ENCODE results near the gene C4orf51. TPM values are rescaled to one million over a fixed set of nuclear protein-coding genes. Genes with fewer than 3 reads are reported as not detected.
"Not testable (repeated sequence)": the region's sequence is repeated elsewhere in the genome, so short reads cannot be mapped to it uniquely, and the experiment has no call there.

The C4orf51 gene
- total RNA-seq = not detected in 2 replicates

DNA sequence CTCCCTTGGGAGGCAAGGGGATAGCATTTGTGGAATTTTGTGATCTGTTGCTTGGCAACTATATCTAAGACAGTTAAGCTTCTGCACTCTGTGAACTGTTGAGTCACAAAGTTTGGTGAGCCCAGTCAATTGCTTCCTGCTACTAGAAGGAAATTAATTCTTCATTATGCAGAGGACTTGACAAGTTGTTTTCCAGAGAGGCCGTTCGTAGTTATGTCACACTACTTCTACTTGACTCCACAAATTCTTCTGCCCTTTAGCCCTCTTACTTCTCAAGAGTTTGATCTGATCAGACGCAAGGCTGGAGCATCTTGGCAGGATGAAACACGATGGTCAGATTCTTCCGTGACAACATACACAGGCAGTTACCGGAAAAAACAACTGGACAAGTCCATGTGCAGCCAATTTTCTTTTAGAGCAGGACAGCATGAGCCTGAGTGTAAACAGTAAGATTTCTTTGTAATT, at the start of gene C4orf51:
Gene C4orf51 (plus strand): TSS at position 156 of the 465 bp plus-strand sequence. CDS start 58 bp downstream, at position 214.
- DNase-seq (ENCODE audit: low read depth in 2 of 2) = peak in 1 of 2 donors; percentile 70

DNA sequence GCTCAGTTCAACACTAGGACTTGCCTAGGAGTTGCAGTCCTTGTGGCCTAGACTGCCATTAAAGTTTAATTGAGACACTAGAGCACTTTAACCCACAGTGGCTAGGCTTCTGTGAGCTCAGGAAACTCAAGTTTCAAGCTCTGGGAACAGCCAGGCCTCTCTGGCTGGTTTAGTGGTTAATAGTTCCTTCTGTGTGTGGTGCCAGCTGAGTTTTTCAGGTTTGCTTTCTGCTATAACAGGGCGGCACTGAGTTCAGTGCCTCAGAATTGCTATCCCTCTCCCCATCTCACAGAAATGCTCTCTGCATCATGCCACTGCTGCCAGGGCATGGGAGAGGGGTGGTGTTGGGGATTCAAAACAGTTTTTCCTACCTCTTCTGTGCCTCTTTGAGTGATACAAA, 44.8 kb upstream of the C4orf51 start:
- DNase-seq (ENCODE audit: low read depth in 2 of 2) = no peak

DNA sequence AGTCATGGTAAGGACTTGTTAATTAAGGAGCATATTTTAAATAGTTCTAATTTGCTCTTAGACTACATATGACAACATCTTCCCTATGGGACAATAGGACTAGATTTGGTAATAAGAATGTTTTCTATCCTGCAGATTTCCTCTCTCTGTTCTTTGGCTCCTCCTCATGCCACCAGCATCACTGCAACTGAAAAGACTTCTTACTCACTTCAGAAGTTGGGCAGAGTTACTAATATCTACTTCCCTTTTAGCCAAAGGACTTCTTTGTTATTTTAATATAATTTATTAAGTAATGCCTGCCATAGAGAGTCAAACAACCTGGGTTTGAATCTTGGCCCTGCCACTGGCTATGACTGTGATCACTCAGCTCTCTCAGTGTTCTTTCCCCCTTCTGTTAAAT, 44.3 kb upstream of the C4orf51 start:
- DNase-seq (ENCODE audit: low read depth in 2 of 2) = no peak

DNA sequence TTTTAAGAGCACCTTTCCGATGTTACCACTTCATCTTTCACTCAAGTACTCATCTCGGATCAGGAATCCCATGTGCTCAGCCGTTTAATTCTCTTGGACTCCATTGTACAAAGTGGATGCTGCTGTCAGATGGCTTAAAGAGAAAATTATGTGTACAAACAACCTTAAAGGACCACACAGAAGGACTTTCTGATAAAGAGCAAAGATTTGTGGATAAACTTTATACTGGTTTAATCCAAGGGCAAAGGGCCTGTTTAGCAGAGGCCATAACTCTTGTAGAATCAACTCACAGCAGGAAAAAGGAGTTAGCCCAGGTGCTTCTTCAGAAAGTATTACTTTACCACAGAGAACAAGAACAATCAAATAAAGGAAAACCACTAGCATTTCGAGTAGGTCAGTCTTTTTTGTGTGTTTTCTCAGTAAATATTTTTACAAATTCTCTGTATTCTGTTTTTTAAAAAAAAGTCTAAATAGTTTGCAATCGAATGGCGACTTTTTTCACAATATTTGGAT, 40.7 kb upstream of the C4orf51 start:
- DNase-seq (ENCODE audit: low read depth in 2 of 2) = no peak

DNA sequence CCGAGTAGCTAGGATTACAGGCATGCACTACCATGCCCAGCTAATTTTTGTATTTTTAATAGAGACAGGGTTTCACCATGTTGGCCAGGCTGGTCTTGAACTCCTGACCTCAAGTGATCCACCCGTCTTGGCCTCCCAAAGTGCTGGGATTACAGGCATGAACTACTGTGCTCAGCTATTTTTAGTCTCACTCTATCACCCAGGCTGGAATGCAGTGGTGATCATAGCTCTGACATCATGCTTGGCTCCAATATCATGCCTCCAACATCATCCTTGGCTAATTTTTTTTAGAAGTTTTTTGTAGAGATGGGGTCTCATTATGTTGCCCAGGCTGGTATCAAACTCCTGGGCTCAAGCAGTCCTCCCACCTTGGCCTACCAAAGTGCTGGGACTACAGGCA, 39.7 kb upstream of the C4orf51 start:
- DNase-seq (ENCODE audit: low read depth in 2 of 2) = not testable (repeated sequence)

DNA sequence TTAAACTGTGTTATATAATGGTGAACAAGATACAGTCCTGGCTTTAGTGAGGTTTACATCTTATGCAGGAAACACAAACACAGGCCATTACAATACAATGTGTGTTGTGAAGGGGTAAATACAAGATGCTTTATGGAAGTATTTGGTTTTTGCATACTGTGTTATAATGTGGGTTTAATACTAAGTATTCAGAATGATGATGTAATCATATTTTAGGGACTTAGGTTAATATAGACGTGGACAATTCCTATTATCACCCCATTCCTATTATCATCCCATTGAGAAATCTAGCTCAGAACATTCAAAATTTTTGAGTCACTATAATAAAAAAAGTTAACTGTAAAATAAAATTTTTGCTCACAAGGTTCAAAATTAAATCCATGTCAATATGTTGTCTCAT, 36.7 kb upstream of the C4orf51 start:
- DNase-seq (ENCODE audit: low read depth in 2 of 2) = no peak

DNA sequence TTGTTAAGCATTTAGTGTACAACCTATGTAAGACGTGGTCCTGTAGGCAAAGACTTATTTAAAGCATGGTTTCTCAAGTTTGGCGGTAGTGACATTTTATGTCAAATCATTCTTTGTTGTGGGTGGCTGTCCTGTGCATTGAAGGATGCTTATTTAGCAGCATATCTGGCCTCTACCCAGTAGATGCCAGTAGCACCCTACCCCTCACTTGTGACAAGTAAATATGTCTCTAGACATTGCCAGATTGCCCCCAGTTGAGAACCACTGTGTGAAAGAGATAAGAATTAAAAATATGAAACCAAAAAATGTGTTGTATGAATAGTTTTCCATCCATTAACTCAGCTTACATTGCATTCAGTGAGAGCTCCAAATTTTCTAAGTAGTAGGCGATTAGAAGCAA, 35.2 kb upstream of the C4orf51 start:
- peak in 1 of 2 donors; percentile 11 for DNase-seq (ENCODE audit: low read depth in 2 of 2)

DNA sequence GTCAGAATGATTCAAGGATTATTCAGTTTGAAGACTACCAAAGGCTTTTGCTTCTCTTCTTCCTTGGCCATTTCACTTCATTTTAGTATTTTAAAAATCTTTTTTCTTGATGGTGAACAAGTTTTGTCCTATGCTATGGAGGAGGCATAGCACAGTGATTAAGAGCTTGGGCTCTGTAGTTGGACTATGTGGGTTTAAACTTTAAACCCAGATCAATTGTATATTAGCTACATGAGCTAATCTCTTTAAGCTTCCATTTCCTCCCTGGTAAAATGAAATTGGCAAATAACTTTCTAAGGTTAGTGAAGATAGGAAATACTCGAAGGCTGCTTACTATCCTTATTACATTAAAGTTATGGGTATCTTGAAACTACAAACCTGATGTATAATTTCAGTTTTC, 23.8 kb upstream of the C4orf51 start:
- DNase-seq (ENCODE audit: low read depth in 2 of 2) = no peak

DNA sequence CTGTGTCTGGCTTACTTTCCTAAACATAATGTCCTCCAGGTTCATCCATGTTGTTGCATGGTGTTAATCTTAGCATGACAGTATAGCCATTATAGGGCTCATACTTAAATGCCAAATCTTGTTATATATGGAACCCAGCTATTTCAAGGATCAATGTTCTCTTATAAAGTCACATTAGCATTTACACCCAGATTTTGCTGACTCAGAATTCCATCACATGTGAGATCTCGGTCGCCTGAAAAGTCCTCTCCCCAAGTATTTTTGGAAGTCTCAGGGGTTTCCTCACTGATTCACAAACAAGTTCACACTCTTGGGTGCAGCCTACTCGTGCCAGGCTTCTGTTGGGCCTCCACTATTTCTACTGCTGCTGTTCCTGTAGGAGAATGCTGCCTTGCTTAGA, 19.9 kb upstream of the C4orf51 start:
- DNase-seq (ENCODE audit: low read depth in 2 of 2) = no peak

DNA sequence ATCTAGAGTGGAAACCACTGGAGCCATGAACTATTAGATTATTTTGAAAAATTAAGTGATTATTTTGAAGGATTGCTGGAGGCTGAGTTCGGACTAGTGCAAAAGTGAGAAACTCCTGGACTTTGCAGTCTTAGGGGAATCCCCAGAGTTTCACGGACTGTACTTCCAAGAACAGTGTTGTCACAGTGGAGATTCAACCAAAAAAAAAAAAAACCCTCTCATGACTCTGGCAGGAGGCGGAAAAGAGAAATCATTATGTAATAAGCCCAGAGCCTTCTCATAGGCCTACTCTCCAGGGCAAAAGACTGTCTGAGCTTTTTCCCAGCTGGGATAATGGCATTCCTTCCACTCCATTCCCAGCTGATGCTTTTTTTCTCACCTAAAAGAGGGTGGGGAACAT, 16.8 kb upstream of the C4orf51 start:
- DNase-seq (ENCODE audit: low read depth in 2 of 2) = no peak

DNA sequence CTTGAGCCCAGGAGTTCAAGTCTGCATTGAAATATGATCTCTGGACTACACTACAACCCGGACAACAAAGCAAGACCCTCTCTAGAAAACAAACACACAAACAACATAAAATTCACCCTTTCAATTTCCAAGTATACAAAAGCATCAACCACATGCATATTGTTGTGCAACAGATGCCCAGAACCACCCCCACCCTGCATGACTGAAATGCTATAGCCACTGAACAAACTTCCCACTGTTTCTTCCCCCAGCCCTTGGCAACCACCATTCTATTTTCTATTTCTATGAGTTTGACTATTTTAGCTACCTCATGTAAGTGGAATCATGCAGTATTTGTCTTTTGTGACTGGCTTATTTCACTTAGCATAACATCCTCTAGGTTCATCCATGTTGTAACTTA, 14.2 kb upstream of the C4orf51 start:
- no peak for DNase-seq (ENCODE audit: low read depth in 2 of 2)

DNA sequence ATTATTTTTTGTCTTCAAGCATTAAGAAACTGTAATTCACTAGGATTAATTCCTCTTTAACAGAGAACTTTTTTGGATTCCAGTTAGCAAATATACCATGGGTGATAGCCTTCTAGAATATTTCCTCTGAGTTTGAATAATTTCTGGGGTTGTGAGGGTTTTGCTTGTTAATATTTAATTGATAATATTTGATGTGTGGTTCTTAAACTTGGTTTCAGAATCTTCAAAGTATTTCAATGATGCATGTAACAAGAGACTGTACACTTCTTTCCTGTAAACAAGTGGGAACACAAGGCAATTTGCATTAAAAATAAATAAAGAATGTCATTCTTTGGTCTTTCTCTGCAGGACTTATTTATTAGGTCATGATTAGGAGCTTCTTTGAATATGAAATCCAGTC, 9.5 kb upstream of the C4orf51 start:
- no peak for DNase-seq (ENCODE audit: low read depth in 2 of 2)

DNA sequence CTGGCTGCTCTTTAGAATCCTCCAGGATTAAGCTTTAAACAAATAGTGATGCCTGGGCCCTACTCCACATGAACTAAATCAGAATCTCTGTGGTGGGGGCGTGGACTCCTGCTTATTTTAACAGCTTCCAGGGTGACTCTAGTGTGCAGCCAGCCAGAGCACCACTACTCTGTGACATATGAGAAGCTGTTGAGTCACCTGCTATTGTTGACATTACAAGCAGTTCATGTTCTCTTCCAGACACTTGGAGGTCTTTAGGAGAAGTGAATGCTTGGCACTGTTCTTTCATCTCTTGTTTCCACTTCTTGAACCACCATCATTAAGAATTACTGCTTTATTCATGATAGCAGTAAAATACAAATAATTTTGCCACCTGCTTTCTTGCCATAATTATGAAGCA, 426 bp upstream of the C4orf51 start:
- peak in 1 of 2 donors; percentile 73 for DNase-seq (ENCODE audit: low read depth in 2 of 2)

DNA sequence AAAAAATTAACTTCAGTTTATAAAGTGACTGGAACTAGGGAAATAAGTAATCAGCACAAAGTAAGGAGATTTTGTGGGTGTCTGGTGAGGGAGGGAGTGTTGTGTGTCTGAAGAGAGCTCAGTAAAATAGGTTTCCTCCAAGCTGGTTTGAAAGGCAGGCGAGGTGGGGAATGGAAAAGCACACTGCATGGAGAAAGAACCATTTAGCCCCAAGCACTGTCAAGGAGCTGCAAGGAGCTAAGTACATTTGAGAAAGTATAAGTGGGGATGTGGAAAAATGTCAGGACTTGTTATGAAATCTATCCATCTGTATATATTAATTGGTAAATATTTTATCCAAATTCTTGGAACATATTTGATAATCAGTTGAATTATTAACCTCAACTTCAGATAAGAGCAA, 956 bp downstream of the C4orf51 start:
- no peak for DNase-seq (ENCODE audit: low read depth in 2 of 2)

DNA sequence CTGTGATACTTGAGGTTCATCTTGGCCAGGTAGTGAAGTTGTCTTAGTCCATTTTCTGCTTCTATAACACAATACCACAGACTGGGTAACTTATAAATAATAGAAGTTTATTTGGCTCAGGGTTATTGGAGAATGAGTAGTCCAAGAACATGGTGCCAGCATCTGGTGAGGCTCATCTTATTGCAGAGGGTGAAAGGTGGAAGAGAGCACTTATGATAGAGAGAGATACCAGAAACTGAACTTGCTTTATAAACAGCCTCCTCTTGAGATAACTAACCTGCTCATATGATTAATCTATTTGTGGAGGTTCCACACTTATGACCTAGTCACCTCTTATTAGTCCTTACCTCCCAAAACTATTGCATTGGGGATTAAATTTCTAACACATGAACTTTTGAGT, 1.6 kb downstream of the C4orf51 start:
- no peak for DNase-seq (ENCODE audit: low read depth in 2 of 2)

DNA sequence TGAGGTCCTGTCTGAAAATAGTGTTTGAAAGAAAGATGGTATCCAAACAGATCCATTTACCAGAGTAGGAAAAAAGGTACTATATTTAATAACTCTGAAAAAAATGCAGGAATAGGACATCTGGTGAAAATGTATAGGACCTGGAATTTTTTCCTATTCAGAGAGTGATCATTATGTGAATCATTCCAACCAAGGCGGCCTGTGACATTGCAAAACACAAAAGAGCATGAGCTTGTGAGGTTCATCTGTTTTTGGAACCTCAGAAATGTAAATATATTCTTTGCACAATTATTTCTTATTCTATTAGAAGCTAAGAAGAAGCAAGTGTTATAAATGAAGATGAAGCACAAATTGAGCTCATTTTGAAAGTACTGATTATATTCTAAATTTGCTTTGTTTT, 2.0 kb downstream of the C4orf51 start:
- DNase-seq (ENCODE audit: low read depth in 2 of 2) = no peak

DNA sequence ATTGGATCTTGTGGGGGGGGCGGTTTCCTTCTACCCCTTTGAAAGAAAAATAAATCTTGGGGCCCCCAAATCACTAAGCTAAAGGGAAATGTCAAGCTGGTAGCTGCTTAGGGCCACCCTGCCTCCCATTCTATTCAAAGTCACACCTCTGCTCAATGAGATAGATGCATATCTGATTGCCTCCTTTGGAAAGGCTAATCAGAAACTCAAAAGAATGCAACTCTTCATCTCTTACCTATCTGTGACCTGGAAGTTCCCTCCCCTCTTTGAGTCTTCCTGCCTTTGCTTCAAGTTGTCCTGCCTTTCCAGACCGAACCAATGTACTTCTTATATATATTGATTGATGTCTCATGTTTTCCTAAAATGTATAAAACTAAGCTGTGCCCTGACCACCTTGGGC, 7.0 kb downstream of the C4orf51 start:
- DNase-seq (ENCODE audit: low read depth in 2 of 2) = no peak

DNA sequence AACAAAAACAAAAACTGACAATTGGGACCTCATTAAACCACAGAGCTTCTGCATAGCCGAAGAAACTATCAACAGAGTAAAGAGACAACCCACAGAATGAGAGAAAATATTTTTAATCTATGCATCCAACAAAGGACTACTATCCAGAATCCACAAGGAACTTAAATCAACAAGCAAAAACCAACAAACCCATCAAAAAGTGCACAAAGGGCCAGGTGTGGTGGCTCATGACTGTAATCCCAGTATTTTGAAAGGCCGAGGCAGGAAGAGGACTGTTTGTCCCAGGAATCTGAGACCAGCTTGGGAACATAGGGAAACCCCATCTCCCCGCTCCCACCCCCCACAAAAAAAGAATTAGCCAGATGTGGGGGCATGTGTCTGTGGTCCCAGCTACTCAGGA, 10.7 kb downstream of the C4orf51 start:
- no peak for DNase-seq (ENCODE audit: low read depth in 2 of 2)

DNA sequence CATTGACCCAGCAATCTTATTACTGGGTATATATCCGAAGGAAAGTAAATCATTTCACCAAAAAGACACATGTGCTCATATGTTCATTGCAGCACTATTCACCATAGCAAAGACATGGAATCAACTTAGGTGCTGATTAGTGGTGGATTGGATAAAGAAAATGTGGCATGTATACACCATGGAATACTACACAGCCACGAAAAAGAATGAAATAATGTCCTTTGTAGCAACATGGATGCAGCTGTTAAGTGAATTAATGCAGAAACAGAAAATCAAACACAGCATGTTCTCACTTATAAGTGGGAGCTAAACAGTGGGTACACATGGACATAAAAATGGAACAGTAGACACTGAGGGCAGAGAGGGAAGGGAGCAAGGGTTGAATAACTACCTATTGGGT, 11.5 kb downstream of the C4orf51 start:
- DNase-seq (ENCODE audit: low read depth in 2 of 2) = not testable (repeated sequence)

DNA sequence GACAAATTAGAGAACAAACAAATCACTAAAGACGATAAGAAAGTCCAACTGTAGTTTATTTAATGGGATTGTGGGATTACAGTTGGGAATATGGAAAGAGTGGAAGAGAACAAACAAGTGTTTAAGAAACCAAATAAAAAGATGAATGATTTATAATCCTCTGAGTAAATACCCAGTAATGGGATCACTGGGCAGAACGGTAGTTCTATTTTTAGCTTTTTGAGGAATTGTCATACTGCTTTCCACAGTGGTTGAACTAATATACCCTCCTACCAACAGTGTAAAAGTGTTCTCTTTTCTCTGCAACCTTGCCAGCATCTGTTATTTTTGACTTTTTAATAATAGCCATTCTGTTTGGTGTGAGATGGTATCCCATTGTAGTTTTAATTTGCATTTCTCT, 15.0 kb downstream of the C4orf51 start:
- DNase-seq (ENCODE audit: low read depth in 2 of 2) = no peak

DNA sequence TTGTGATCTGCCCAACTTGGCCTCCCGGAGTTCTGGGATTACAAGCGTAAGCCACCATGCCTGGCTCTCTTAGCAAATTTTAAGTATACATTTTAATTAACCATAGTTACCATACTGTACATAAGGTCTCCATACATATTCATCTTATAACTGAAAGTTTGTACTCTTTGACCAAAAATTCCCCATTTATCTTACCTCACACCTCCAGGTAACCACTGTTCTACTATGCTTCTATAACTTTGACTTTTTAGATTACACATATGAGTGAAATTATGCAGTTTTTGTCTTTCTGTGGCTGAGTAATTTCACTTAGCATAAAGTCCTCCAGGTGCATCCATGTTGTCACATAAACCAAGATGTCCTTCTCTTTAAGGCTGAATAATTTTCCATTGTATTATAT, 17.4 kb downstream of the C4orf51 start:
- no peak for DNase-seq (ENCODE audit: low read depth in 2 of 2)

DNA sequence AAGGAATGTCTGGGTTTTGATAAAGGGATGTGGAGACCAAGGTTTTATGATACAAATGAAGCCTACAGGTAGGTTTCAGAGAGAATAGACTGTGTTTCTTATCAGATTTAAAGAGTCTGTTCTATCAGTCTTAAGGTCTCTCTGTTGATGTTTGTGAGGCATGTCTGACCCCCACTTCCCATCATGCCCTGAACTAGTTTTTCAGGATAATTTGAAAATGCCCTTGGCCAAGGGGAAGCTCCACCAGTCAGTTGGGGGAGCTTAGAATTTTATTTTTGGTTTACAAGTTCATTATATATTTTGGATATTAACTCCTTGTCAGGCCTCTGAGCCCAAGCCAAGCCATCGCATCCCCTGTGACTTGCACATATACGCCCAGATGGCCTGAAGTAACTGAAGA, 18.6 kb downstream of the C4orf51 start:
- no peak for DNase-seq (ENCODE audit: low read depth in 2 of 2)

DNA sequence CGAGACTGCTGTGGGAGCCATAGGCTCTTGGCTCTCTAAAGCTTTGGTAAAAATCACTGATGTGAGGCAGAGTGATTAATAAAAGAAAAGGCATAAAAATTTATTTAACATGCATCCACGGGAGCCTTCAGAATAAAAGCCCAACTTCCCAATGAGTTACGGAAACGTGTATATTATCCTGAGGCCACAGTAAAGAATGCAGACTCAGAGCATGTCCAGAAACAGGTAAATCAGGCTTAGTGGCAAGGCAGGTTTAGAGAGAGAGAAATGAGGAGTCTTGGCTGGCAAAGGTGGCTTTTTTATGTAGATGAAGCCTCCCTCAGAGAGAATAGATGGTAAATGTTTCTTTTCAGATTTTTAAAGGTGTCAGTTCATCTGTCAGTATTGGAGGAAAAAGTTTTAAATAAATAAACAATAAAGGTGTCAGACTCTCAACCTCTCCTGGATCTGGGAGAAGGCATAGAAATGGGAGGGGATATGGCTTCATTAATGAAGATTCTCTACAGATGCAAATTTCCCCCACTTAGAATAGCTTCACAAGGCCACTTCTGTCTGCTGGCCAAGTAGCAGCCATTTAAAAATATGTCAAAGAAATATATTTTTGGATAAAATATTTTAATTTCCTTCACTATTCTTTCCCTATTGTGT, 24.0 kb downstream of the C4orf51 start:
- no peak for DNase-seq (ENCODE audit: low read depth in 2 of 2)

DNA sequence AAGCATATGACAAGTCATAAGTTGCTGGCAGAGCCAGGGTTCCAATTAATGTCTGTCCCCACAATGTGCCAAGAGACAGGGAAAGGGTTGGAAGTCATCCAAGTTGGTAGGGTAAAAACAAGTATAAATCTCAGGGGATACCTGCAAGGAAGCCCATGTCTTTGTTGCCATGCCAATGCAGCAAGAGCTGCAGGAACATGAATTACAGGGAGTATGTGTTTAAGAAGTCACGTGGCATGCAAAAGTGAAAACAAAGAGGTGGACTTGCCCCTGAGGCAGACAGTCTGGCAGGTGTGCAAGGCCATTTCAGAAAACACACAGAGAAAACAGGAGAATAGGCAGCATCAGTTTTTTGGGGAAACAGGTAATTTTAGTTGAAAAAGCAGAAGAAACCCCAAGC, 29.4 kb downstream of the C4orf51 start:
- no peak for DNase-seq (ENCODE audit: low read depth in 2 of 2)

All from dermis microvascular lymphatic vessel endothelial cell (primary cell).